ENCODE measurements around the gene DGKB.

DGKB gene

DNA sequence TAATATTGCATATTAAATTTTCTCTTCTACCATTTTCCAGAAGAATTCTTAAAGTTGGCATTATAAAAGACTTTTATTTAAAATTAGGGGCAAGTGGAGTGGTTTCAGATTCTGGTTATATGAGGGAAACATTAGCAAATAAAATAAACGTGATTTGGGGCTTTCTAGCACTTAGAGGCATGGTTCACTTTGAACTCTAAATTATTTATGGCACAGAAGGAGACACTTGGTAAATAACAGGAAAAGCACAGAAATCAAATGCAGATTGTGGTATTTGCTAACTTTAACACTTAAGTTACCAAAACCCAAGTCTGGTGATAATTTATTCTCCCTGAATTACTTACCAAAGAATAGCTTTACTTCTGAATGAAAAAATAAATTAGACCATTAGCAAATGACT is 778.6 kb downstream of the DGKB start:
- H3K36me3 Mint-ChIP-seq (ENCODE audit: low read depth), result no peaks in the 10 kb centered on the region
- no peaks in the 10 kb centered on the region for H3K9me3 Mint-ChIP-seq
- TF ChIP-seq, protein P1, sequence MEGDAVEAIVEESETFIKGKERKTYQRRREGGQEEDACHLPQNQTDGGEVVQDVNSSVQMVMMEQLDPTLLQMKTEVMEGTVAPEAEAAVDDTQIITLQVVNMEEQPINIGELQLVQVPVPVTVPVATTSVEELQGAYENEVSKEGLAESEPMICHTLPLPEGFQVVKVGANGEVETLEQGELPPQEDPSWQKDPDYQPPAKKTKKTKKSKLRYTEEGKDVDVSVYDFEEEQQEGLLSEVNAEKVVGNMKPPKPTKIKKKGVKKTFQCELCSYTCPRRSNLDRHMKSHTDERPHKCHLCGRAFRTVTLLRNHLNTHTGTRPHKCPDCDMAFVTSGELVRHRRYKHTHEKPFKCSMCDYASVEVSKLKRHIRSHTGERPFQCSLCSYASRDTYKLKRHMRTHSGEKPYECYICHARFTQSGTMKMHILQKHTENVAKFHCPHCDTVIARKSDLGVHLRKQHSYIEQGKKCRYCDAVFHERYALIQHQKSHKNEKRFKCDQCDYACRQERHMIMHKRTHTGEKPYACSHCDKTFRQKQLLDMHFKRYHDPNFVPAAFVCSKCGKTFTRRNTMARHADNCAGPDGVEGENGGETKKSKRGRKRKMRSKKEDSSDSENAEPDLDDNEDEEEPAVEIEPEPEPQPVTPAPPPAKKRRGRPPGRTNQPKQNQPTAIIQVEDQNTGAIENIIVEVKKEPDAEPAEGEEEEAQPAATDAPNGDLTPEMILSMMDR (IDR thresholded peaks at IDR 0.05; ENCODE audit: unreplicated experiment in 3 of 3), result no peak
- no peak overlapping the region for H3K27ac Mint-ChIP-seq
- no peaks in the 10 kb centered on the region for H3K4me1 Mint-ChIP-seq
- no peaks in the 10 kb centered on the region for H3K27me3 Mint-ChIP-seq (ENCODE audit: low read depth)
- H3K4me3 Mint-ChIP-seq, result no peak overlapping the region

DNA sequence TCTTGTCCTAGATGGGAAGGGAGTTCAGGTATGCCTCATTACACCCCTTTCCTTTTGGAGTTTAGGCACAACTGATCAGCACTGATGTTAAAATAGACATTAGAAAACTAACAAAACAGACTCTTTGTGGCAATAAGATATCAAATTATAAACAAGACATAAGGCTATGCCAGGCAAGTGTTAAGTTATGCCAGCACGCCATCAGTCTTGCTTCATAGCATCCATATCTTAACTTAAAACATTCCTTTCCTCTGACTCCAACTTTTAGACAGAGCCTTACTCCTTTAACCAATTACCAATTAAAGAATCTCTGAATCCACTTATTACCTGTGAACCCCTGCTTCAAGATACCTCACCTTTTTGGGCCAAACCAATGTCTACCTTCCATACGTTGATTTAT is 786.9 kb downstream of the DGKB start:
- Mint-ChIP-seq H3K27ac (no peak overlapping the region), H3K27me3 (ENCODE audit: low read depth) (no peaks in the 10 kb centered on the region), H3K9me3 (no peaks in the 10 kb centered on the region), H3K4me3 (no peak overlapping the region), H3K36me3 (ENCODE audit: low read depth) (no peaks in the 10 kb centered on the region), H3K4me1 (no peaks in the 10 kb centered on the region)
- TF ChIP-seq, protein P1 (IDR thresholded peaks at IDR 0.05; ENCODE audit: unreplicated experiment in 3 of 3), result no peak

DNA sequence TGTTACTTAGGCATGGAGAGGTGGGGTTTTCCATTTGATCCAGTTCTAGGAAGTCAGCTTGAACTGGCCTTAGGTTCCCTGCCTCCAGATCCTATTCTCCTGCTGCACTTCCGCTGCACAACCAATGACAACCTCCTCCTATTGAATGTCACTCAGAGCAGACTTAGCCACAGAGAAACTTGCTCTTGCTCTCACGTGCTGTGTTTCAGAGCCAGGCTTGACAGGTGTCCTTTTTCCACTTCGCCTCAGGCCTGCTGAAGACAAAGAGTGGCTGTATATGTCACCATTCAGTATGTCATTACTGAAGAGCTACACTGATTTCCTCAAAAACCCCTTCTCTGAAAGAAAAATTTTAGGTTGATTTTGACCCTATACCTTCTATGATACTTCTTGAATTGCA is 797.7 kb downstream of the DGKB start:
- Mint-ChIP-seq H3K36me3 (ENCODE audit: low read depth) (no peaks in the 10 kb centered on the region), H3K27me3 (ENCODE audit: low read depth) (peaks cover 3% of the 10 kb centered on the region), H3K4me3 (no peak overlapping the region), H3K27ac (no peak overlapping the region), H3K9me3 (peaks cover 4% of the 10 kb centered on the region), H3K4me1 (no peaks in the 10 kb centered on the region)
- TF ChIP-seq, protein P1 (IDR thresholded peaks at IDR 0.05; ENCODE audit: unreplicated experiment in 3 of 3), result no peak

DNA sequence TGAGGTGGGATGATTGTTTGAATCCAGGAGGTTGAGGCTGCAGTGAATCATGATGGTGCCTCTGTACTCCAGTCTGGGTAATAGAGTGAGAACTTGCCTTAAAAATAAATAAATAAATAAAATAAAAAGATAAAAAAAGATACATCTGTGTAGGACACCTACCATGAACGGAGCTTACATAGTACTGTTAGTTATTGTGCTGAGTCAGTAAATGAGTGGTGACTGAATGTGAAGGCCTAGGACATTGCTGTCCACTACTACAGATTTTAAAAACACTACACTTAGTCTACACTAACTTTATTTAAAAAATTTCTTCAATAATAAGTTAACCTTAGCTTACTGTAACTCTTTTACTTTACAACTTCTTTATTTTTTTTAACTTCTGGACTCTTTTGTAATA is 806.4 kb downstream of the DGKB start:
- Mint-ChIP-seq H3K27ac (no peak overlapping the region), H3K27me3 (ENCODE audit: low read depth) (no peaks in the 10 kb centered on the region), H3K4me1 (no peaks in the 10 kb centered on the region), H3K4me3 (no peak overlapping the region), H3K9me3 (peaks cover 3% of the 10 kb centered on the region), H3K36me3 (ENCODE audit: low read depth) (no peaks in the 10 kb centered on the region)
- TF ChIP-seq, protein P1 (IDR thresholded peaks at IDR 0.05; ENCODE audit: unreplicated experiment in 3 of 3), result no peak

DNA sequence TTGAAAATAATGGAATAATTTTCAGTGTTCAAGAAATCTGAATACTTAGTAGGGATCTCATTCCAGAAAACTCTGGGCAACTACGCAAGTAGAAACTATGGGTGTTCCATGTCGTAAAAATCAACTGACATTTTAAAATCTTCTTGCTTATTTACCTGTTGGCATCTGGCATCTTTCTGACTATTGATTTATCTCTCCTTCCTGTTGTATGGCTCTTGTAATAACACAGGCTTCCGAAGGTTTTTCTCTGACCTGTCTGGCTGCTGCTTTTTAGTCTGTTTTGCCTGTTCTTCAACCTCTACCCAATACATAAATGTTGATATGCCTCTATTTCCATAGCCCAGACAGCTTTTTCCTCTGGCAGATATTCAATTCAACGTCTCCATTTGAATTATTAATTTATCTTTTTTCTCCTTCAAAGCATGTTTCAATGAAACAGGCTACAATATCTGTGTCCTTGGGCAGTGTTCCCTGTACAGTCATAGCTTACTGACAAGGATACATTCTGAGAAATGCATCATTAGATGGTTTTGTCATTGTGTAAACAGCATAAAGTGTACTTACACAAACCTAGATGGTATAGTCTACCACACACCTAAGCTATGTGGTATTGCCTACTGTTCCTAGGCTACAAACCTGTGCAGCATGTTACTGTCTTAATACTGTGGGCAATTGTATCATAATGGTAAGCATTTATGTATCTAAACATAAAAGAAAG is 807.2 kb downstream of the DGKB start:
- H3K27ac Mint-ChIP-seq, result no peak overlapping the region
- TF ChIP-seq, protein P1 (IDR thresholded peaks at IDR 0.05; ENCODE audit: unreplicated experiment in 3 of 3), result no peak
- H3K36me3 Mint-ChIP-seq (ENCODE audit: low read depth), result no peaks in the 10 kb centered on the region
- H3K9me3 Mint-ChIP-seq, result no peaks in the 10 kb centered on the region
- no peaks in the 10 kb centered on the region for H3K4me1 Mint-ChIP-seq
- no peaks in the 10 kb centered on the region for H3K27me3 Mint-ChIP-seq (ENCODE audit: low read depth)
- H3K4me3 Mint-ChIP-seq, result no peak overlapping the region

Measured in nephron (organoid).